ENCODE measurements around the gene NT5C.
"Not testable (repeated sequence)": the region's sequence is repeated elsewhere in the genome, so short reads cannot be mapped to it uniquely, and the experiment has no call there.

Gene NT5C

GRCh38 chr17:75144816-75145512 is 13.4 kb upstream of the NT5C start:
- no peak for DNase-seq (ENCODE audit: low read depth in 2 of 2)

GRCh38 chr17:75142236-75142971 is 10.9 kb upstream of the NT5C start:
- DNase-seq (ENCODE audit: low read depth in 2 of 2) = no peak

- DNase-seq (ENCODE audit: low read depth in 2 of 2) = no peak
These were observed 7.0 kb upstream of the NT5C start for GRCh38 chr17:75138519-75138918.

GRCh38 chr17:75137762-75138161 is 6.2 kb upstream of the NT5C start:
- DNase-seq (ENCODE audit: low read depth in 2 of 2) = not testable (repeated sequence)

GRCh38 chr17:75135946-75136345 is 4.4 kb upstream of the NT5C start:
- DNase-seq (ENCODE audit: low read depth in 2 of 2) = no peak

GRCh38 chr17:75135452-75135851 is 3.9 kb upstream of the NT5C start:
- no peak for DNase-seq (ENCODE audit: low read depth in 2 of 2)

GRCh38 chr17:75133607-75134347 is 2.2 kb upstream of the NT5C start:
- not testable (repeated sequence) for DNase-seq (ENCODE audit: low read depth in 2 of 2)

GRCh38 chr17:75133001-75133400 is 1.5 kb upstream of the NT5C start:
- DNase-seq (ENCODE audit: low read depth in 2 of 2) = no peak

- not testable (repeated sequence) for DNase-seq (ENCODE audit: low read depth in 2 of 2)
These were observed 767 bp upstream of the NT5C start for GRCh38 chr17:75132018-75133000.

- DNase-seq (ENCODE audit: low read depth in 2 of 2) = no peak
These were observed 787 bp downstream of the NT5C start for GRCh38 chr17:75130632-75131277.

GRCh38 chr17:75130059-75130631 is 1.4 kb downstream of the NT5C start:
- DNase-seq (ENCODE audit: low read depth in 2 of 2) = no peak

GRCh38 chr17:75129576-75129975 is 2.0 kb downstream of the NT5C start:
- DNase-seq (ENCODE audit: low read depth in 2 of 2) = no peak

- no peak for DNase-seq (ENCODE audit: low read depth in 2 of 2)
These were observed 2.6 kb downstream of the NT5C start for GRCh38 chr17:75128694-75129505.

- not testable (repeated sequence) for DNase-seq (ENCODE audit: low read depth in 2 of 2)
These were observed 3.6 kb downstream of the NT5C start for GRCh38 chr17:75127936-75128335.

GRCh38 chr17:75126954-75127353 is 4.6 kb downstream of the NT5C start:
- no peak for DNase-seq (ENCODE audit: low read depth in 2 of 2)

GRCh38 chr17:75125984-75126383 is 5.6 kb downstream of the NT5C start:
- no peak for DNase-seq (ENCODE audit: low read depth in 2 of 2)

GRCh38 chr17:75124819-75125162 is 6.8 kb downstream of the NT5C start:
- DNase-seq (ENCODE audit: low read depth in 2 of 2) = no peak

- peak in 1 of 2 donors; percentile 46 for DNase-seq (ENCODE audit: low read depth in 2 of 2)
These were observed 7.3 kb downstream of the NT5C start for GRCh38 chr17:75124041-75124818.

- no peak for DNase-seq (ENCODE audit: low read depth in 2 of 2)
These were observed 13.2 kb downstream of the NT5C start for GRCh38 chr17:75118307-75118706.

Measured in stimulated activated CD8-positive, alpha-beta memory T cell treated with anti-CD3 and anti-CD28 coated beads, Interleukin-2, amount 100 ng/mL, for 1 hour (primary cell).